Stimulated activated CD8-positive, alpha-beta memory T cell treated with anti-CD3 and anti-CD28 coated beads, Interleukin-4, amount 100 ng/mL, for 4 hours (primary cell): ENCODE data around the gene KCNK15.
"Not testable (repeated sequence)": the region's sequence is repeated elsewhere in the genome, so short reads cannot be mapped to it uniquely, and the experiment has no call there.

ENCODE experiments used
- DNase-seq, 2 donors: peaks; one replicate each; pipeline ENCODE4 v3.0.0-alpha.2; 2020; ENCODE audit warnings: low read depth in 2 of 2, low spot score in 1 of 2

KCNK15 gene

GRCh38 chr20:44745598-44746366 lies at the start of gene KCNK15:
KCNK15 (plus strand) TSS chr20:44745865; CDS start chr20:44745911, 46 bp downstream.
- peak in 1 of 2 donors; percentile 7 for DNase-seq

DNA sequence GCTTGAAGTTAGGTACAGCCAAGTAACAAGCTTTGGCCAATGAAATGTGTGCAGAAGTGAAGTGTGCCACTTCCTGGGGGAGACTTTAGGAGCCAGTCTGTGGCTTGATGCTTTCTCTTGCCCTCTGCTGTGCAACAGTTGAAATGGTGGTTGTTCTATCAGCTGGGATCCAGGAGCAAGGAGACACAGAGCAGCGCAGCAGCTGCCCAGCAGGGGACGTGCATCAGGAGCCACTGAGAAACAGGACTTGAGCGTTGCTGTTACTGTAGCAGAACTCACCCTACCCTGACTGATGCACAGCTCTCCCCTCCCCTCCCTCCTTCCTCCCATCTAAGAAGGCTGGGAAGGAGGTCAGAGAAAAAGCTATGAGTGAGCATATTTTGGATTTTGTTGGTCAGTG lies 49.4 kb upstream of the KCNK15 start:
- no peak for DNase-seq

DNA sequence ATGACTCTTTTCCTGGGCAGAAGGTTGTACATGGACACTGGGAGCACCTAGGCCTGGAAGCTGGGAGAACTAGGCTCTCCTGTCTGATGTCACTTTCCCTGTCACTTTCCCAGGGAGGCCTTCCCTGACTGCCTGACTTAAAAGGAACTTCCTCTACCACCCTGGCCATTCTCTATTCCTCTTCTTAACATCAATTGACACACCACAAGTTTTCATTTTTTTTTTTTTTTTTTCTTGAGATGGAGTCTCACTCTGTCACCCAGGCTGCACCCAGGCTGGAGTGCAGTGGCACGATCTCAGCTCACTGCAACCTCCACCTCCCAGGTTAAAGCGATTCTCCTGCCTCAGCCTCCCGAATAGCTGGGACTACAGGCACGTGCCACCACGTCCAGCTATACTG lies 48.6 kb upstream of the KCNK15 start:
- DNase-seq = not testable (repeated sequence)

DNA sequence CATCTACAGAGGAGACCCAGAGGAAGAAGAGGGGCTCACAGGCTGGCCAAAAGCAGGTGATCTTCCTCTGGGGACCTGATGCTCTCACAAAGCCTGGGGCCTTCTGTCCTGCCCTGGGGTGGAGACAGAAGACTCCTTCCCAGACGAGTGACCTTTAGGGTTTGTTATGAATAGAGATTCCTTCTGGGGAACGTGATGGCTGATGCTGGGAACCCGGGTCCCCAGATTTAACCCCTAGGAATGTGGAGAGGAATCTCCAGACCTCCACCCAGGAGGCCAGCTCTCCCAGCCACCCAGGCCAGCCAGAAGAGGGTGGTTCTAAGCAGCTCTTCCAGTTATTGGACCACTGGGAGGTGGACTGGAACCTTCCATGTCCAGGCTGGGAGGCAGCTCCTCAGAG lies 47.3 kb upstream of the KCNK15 start:
- DNase-seq = no peak

- DNase-seq = no peak
Measured at GRCh38 chr20:44700306-44700705, 45.4 kb upstream of the KCNK15 start.

- DNase-seq = no peak
Measured at GRCh38 chr20:44701118-44701857, 44.4 kb upstream of the KCNK15 start.

- no peak for DNase-seq
Measured at GRCh38 chr20:44701858-44702256, 43.8 kb upstream of the KCNK15 start.

GRCh38 chr20:44702776-44703175 lies 42.9 kb upstream of the KCNK15 start:
- DNase-seq = no peak

GRCh38 chr20:44703183-44703925 lies 42.3 kb upstream of the KCNK15 start:
- no peak for DNase-seq

GRCh38 chr20:44703956-44704488 lies 41.6 kb upstream of the KCNK15 start:
- no peak for DNase-seq

DNA sequence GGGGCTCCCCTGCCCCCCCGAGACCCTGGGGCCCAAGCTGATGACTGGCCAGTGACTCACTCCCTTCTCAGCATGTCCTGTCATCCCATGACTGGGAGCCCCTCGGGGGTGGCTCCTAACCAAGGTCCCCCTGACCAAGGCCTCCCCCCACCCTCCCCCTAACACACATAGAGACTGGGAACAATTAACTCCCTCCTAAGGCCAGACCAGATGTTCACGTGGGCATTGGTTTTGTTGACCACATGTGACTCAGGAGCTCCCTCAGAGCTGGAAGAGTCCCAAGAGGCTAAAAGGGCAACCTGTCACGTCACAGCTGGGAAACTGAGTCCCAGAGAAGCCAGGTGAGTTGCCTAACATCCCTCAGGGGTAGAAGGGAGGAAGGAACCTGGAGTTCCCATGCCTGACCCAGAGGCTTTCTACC lies 41.1 kb upstream of the KCNK15 start:
- no peak for DNase-seq

DNA sequence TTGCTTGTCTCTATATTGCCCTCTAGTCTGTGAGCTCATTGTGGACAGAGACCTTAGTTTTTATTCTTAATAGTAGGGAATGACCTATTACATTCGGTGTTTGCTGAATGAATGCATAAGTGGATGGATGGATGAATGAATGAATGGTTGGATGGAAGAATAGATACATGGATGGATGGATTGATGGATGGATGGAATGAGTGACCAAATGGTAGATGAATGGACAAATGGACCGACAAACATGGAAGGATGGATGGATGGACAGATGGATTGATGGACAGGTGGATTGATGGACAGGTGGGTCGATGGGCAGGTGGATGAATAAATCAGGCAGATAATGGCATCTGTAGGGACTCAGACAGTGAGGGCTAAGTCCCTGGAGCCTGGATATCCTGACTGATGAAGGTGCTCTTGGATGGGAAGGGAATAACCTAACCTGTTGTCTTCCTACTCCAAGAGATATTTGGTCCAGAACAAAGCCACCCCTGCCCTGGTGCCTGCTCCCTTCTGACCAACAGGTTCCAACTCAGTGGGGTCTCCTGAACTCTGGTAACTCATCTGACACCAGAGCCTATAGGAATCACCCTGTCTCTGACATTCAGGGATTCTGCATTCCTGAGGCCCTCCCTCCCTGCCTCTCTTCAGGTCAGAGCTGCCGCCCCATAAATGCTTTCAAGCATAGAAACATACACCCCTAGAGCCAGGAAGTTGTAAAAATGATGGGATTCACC lies 40.1 kb upstream of the KCNK15 start:
- DNase-seq = no peak

GRCh38 chr20:44706301-44707017 lies 39.2 kb upstream of the KCNK15 start:
- DNase-seq = no peak

DNA sequence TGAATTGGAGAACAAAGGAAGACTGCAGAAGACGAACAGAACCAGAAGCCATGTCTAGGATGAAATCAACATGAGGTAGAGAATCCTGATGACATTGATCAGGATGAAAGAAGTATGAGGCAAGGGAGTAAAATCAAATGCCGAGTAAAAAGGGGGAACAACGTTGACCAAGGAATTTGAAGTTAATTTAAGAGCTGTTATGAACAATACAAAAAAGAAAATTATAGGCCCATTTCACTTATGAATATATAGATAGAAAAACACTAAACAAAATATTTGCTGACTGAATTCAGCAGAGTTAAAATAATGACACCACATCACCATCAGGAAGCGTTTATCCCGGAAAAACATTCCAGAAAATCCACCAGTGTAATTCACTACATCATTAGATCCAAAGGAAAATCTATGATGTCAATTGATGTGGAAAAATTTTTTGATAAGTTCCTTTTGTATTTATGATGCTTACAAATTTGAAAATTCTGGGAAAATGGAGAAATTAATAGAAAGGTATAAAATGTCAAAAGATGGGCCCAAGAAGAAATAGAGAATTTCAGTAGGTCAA lies 38.6 kb upstream of the KCNK15 start:
- DNase-seq = no peak

DNA sequence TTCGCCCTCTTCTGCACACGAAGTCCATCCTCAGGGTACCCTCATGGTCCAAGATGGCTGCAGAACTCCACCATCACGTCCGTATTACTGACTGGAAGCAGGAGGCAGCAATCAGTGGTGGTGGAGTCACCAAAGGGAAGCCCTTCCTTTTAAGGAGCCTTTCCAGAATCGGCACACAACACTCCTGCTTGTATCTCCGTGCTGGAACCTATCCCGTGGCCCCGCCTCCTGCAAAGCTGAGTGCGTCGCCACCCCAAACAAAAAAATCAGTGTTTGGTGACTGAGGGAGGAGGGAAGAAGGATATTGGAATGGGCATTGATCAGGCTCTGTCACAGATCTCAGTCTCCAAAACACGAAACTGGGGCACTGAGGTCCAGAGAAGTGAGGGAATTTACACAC lies 36.3 kb upstream of the KCNK15 start:
- no peak for DNase-seq

GRCh38 chr20:44709797-44710196 lies 35.9 kb upstream of the KCNK15 start:
- DNase-seq = no peak

- DNase-seq = no peak
Measured at GRCh38 chr20:44711237-44711636, 34.4 kb upstream of the KCNK15 start.

DNA sequence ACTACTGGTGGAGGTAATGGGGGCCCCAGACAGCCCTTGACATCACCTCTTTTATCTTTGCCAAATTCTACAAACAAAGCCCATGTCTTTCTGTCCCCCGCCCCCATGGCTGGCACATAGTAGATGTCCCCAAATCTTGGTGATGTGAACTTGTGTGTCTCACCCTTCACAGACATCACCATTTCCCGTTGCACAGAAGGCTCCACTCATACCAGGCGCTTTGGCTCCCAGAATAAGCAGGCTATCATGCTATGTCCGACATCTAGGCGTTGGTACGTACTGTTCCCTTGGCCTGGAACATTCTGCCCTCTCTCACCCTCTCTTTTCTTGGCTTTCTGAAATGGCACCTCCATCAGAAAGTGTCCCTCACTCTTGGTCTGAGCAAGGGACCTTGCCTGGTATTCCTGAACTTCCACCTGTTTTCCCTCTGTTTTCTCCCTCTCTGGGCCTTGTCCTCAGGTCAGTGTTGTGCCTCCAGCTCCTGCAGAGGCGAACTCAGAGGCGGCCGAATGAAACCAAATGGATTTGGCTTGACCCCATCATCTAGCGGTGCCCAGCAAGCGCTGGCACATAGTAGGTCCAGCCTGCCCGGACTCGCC lies 31.5 kb upstream of the KCNK15 start:
- DNase-seq = no peak

- no peak for DNase-seq
Measured at GRCh38 chr20:44714701-44715498, 30.8 kb upstream of the KCNK15 start, which contains the start of gene CCN5. CCN5 (plus strand) TSS chr20:44715369; CDS start chr20:44715391, 22 bp downstream.
